A673 (cell line): ENCODE measurements around the gene CLDND2.

Source experiments
- EZH2 ChIP-seq: fragments of 200-600 bp; sonication (generic); IDR thresholded peaks from 2 replicates; pipeline ENCODE4 v1.6.1; 2017; ENCODE audit warnings: borderline replicate concordance, low read depth, mild to moderate bottlenecking, mixed read lengths, antibody characterized with exemption, low read length; ENCODE audit not compliant: poor library complexity, severe bottlenecking
- TF ChIP-seq, protein P1 (sequence below): fragments of 300-800, 200-600 bp; sonication (generic); conservative IDR thresholded peaks from 2 replicates; pipeline ENCODE4 v1.5.1; 2017; ENCODE audit warnings: low read depth, mild to moderate bottlenecking, antibody characterized with exemption, low read length, moderate library complexity, mixed read lengths

DNA sequence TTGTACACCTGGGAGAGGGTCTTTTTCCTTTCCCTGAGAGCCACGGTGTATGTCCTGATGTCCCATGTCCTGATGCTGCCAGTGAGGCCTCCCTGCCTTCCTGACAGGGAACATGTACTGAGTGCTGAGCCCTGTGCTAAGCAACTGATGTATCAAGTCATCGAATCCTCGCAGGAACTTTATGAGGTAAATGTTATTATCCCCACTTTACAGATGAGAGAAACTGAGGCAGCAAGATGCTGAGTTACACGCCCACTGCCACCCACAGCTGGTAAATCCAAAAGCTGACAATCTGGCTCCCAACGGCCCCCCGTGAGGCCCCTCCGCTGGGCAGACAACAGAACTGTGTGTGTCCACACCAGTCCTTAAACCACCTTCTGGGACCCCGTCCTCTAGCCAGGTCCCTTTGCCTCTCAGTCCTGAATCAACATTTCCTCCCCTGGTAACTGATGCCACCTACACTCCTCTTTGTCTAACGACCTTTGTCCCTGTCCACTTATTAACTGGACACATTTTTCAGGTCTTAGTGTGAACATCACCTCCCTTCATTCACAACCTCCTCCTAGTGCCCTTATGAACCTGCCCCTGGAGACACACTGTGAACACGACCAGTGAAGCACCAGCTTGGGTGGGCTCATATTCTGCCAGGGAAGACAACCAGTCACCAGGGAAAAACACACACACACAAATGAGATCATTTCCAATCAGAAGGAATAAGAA, 21.4 kb downstream of the CLDND2 start:
- TF ChIP-seq, protein P1, sequence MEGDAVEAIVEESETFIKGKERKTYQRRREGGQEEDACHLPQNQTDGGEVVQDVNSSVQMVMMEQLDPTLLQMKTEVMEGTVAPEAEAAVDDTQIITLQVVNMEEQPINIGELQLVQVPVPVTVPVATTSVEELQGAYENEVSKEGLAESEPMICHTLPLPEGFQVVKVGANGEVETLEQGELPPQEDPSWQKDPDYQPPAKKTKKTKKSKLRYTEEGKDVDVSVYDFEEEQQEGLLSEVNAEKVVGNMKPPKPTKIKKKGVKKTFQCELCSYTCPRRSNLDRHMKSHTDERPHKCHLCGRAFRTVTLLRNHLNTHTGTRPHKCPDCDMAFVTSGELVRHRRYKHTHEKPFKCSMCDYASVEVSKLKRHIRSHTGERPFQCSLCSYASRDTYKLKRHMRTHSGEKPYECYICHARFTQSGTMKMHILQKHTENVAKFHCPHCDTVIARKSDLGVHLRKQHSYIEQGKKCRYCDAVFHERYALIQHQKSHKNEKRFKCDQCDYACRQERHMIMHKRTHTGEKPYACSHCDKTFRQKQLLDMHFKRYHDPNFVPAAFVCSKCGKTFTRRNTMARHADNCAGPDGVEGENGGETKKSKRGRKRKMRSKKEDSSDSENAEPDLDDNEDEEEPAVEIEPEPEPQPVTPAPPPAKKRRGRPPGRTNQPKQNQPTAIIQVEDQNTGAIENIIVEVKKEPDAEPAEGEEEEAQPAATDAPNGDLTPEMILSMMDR: no peak
- TF ChIP-seq EZH2: no peak
